ENCODE measurements around the gene SLC39A5.

GRCh38 chr12:56186957-56187356 lies 42.9 kb upstream of the SLC39A5 start:
- no peak for TF ChIP-seq FOXP2 (optimal IDR thresholded peaks at IDR 0.05; ENCODE audit: control extremely low read depth, extremely low read length, insufficient read depth)
- TF ChIP-seq EZH2 (IDR thresholded peaks at IDR 0.05): no peak
